Adipocyte (in vitro differentiated cells): ENCODE results near the gene PCDH18.
"Not testable (repeated sequence)": the region's sequence is repeated elsewhere in the genome, so short reads cannot be mapped to it uniquely, and the experiment has no call there.

Source experiments
- DNase-seq: peaks from one replicate; pipeline ENCODE4 v3.0.0-alpha.2; 2015; ENCODE audit warnings: low read depth
- H3K27me3 ChIP-seq: replicated peaks from 2 replicates; pipeline ENCODE4 v1.7.0; 2013; ENCODE audit warnings: mild to moderate bottlenecking, low read length, moderate library complexity; ENCODE audit not compliant: control insufficient read depth, insufficient read depth
- H3K36me3 ChIP-seq: 2 replicates; pipeline ENCODE4 v1.7.0; 2013; ENCODE audit warnings: low read length, mild to moderate bottlenecking, moderate library complexity; ENCODE audit not compliant: control insufficient read depth, insufficient read depth, severe bottlenecking
- H3K4me1 ChIP-seq: 2 replicates; pipeline ENCODE4 v1.7.0; 2013; ENCODE audit warnings: mild to moderate bottlenecking, low read length, moderate library complexity; ENCODE audit not compliant: control insufficient read depth, insufficient read depth
- H3K4me3 ChIP-seq: 2 replicates; pipeline ENCODE4 v1.7.0; 2013; ENCODE audit warnings: mild to moderate bottlenecking, low read length, moderate library complexity
- H3K9ac ChIP-seq: 2 replicates; pipeline ENCODE4 v1.7.0; 2013; ENCODE audit warnings: mild to moderate bottlenecking, low read length, moderate library complexity
- H3K9me3 ChIP-seq: 2 replicates; pipeline ENCODE4 v1.7.0; 2013; ENCODE audit warnings: mild to moderate bottlenecking, low read length, moderate library complexity; ENCODE audit not compliant: control insufficient read depth

PCDH18 gene

DNA sequence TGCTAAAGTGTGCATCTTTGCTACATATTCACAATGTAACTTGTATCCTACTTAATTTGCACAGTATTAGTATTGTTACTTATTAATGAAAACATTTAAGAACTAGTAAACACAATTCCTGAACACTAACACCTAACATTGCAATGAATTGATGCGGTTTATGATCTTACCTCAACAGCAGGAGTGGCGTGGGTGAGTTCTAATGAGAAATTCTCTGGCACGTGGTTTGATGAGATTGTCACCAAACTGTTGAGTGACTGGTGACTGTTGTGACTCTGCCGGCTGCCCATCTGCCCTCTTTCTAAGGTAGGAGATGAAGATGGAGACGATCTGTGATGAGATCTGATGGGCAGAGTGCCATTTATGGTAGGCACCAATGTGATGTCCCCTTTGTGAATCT lies 2.9 kb downstream of the PCDH18 start:
- H3K4me1 ChIP-seq, result peaks cover 37% of the 10 kb centered on the region
- no peaks in the 10 kb centered on the region for H3K27me3 ChIP-seq
- peak; percentile 31 for DNase-seq
- H3K4me3 ChIP-seq, result peak overlapping the region; percentile 97
- no peaks in the 10 kb centered on the region for H3K9me3 ChIP-seq
- H3K9ac ChIP-seq, result peak overlapping the region; percentile 96
- peaks cover 62% of the 10 kb centered on the region for H3K36me3 ChIP-seq

- Histone ChIP-seq H3K4me3 (peak overlapping the region; percentile 97), H3K4me1 (peaks cover 38% of the 10 kb centered on the region), H3K9me3 (no peaks in the 10 kb centered on the region), H3K9ac (peak overlapping the region; percentile 96), H3K27me3 (no peaks in the 10 kb centered on the region), H3K36me3 (peaks cover 69% of the 10 kb centered on the region)
- DNase-seq, result peak; percentile 27
Observed at GRCh38 chr4:137528673-137529072, 3.6 kb downstream of the PCDH18 start.

DNA sequence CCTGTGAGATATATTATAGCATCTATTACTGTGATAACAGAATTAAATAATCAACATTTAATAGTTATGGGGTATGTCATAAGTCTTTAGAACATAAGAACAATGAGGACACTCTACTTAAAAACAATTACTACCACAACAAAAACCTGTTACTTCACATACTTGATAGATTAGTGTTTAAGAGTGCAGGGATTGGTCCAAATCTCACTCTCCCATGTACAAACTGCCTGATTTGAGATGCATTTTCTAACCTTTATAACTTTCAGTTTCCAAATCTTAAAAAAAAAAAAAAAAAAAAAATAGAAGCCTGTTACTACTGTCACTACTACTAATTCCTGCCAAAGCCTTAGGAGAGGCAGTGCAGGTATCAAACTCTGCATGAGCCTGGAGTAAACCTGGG lies 5.6 kb downstream of the PCDH18 start:
- DNase-seq, result no peak
- Histone ChIP-seq H3K36me3 (peaks cover 89% of the 10 kb centered on the region), H3K9ac (peak overlapping the region; percentile 96), H3K4me3 (peak overlapping the region; percentile 97), H3K4me1 (peaks cover 53% of the 10 kb centered on the region), H3K9me3 (no peaks in the 10 kb centered on the region), H3K27me3 (no peaks in the 10 kb centered on the region)

DNA sequence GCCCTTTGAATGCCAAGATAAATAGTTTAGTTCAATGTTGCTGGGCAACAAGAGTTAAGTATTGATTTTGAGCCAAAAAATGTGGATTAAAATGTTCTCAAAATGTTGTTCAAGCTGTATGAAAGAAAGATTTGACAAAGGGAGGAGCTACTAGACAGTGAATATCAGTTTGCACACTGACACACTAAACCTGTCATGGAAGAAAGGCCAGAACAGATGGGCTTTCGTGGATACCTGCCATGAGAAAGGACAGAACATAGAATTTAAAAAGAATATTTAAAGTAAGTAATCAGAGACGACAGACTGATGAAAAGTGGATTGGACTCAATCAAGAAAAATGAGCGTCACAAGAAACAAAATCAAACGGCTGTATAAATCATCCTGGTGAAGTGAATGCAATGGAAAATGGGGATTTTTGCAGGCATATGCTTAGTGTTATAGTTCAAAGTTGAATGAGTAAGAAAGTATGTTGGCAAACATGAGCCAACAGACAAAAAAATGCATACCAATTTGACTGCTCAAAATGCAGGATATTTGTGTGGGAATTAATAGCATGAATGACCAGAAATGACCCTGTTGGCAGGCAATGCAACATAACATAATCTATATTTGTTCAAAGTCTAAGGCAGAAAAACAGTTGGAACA lies 7.4 kb downstream of the PCDH18 start:
- H3K9me3 ChIP-seq, result no peaks in the 10 kb centered on the region
- peak overlapping the region; percentile 96 for H3K9ac ChIP-seq
- no peaks in the 10 kb centered on the region for H3K27me3 ChIP-seq
- peaks cover 98% of the 10 kb centered on the region for H3K36me3 ChIP-seq
- peak overlapping the region; percentile 97 for H3K4me3 ChIP-seq
- H3K4me1 ChIP-seq, result peaks cover 59% of the 10 kb centered on the region
- peak; percentile 65 for DNase-seq

- H3K27me3 ChIP-seq, result no peaks in the 10 kb centered on the region
- no peak for DNase-seq
- H3K9me3 ChIP-seq, result no peaks in the 10 kb centered on the region
- no peak overlapping the region for H3K4me3 ChIP-seq
- H3K9ac ChIP-seq, result peak overlapping the region; percentile 31
- H3K36me3 ChIP-seq, result peaks cover 86% of the 10 kb centered on the region
- H3K4me1 ChIP-seq, result peaks cover 72% of the 10 kb centered on the region
Observed at GRCh38 chr4:137523329-137523728, 9.0 kb downstream of the PCDH18 start.

GRCh38 chr4:137521053-137521452 lies 11.2 kb downstream of the PCDH18 start:
- no peaks in the 10 kb centered on the region for H3K27me3 ChIP-seq

DNA sequence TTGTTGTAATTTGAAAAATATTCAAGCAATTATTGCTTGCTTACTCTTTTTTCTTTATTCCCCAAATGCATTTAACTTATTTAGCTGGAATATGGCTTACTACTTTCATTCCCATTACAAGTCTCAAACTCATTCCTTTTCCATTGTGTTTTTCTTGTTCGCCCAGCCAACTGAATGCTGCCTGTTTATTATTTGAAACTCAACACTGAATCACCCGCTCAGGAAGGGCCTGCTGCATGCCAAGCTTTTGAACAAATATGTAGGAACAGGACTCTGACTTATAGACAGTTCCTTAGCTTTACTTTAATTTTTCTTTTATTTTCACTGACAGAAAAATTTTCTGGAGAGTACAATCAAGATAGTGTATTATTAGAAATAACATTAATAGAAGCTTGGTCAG lies 12.9 kb downstream of the PCDH18 start:
- Histone ChIP-seq H3K9ac (peak overlapping the region; percentile 61), H3K4me1 (peaks cover 48% of the 10 kb centered on the region), H3K4me3 (no peak overlapping the region), H3K9me3 (no peaks in the 10 kb centered on the region), H3K36me3 (peaks cover 49% of the 10 kb centered on the region), H3K27me3 (no peaks in the 10 kb centered on the region)
- peak; percentile 81 for DNase-seq

More at GRCh38 chr4:137521053-137521452, 11.2 kb downstream of the PCDH18 start:
- H3K4me3 ChIP-seq, result no peak overlapping the region
- H3K9me3 ChIP-seq, result no peaks in the 10 kb centered on the region
- no peak for DNase-seq
- peaks cover 56% of the 10 kb centered on the region for H3K4me1 ChIP-seq
- no peak overlapping the region for H3K9ac ChIP-seq
- H3K36me3 ChIP-seq, result peaks cover 64% of the 10 kb centered on the region

GRCh38 chr4:137517323-137517722 lies 15.0 kb downstream of the PCDH18 start:
- H3K27me3 ChIP-seq, DNase-seq, H3K9me3 ChIP-seq, H3K9ac ChIP-seq, H3K4me3 ChIP-seq: not testable (repeated sequence)
- H3K4me1 ChIP-seq, result peaks cover 29% of the 10 kb centered on the region
- peaks cover 28% of the 10 kb centered on the region for H3K36me3 ChIP-seq

DNA sequence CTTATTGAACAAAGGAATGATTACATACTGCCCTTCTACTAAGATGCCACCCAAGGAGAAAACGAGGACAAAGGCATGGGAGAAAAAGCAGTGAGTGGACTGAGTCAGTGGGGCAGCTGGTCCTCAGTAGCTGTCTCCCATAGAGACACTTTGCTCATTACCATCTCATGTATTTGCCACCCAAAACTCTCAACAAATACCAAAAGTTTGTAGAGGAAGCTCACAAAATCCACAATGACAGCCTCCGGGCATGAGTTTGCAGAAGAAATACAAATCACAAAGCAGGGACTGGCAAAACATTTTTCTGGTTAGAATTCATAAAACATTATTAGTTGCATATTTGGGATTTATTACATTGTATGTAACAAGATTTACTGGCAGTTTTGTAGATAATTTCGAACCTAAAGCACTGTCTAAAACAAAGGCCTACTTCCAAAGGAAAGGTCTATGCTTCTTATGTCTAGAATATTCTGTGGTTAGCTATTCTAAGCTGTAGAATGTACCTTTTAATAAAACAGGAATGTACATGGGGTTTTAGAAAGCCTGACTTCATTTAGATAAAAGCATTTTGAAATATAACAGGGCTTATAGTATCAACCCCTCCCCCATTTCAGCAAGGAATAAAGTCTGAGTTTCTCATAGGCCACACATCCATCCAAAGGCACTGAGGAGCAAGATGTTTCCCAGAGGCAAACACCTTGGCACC lies 17.7 kb downstream of the PCDH18 start:
- Histone ChIP-seq H3K4me3 (no peak overlapping the region), H3K27me3 (no peaks in the 10 kb centered on the region), H3K9ac (no peak overlapping the region), H3K9me3 (no peaks in the 10 kb centered on the region), H3K36me3 (peaks cover under 1% of the 10 kb centered on the region), H3K4me1 (peaks cover 38% of the 10 kb centered on the region)
- peak; percentile 74 for DNase-seq

DNA sequence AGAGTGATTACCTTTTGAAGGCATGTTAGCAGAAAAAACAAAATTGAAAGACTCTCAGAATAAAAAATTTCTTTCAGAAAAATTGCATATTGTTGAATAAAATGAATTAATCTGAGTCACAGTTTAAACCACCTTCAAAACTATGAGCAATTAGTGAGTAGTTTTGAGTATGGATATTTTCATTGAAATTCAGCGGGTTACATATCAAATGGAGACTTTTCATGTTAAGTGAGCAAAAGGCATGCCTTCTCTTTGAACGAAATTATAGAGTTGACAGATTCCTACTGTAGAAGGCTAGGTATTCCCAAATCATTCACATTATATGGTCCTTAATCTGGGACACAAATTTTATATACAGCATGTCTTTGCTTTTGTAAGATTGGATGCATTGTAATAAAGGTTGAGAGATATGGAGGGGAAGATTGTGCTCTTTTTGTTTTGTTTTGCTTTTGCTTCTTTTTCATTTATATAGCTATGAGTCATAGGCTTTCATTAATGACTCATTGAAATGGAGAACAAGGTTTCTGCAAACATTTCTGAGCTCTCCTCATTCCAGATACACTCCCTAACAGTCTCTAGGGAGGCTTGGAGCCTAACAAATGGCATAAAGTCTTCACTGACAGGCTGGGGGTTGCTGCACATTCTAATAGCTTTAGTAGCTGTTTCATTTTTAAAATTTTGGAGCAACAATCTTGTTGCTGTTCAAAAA lies 21.6 kb downstream of the PCDH18 start:
- peak; percentile 95 for DNase-seq
- peak overlapping the region; percentile 81 for H3K4me3 ChIP-seq

GRCh38 chr4:137509855-137510282 lies 22.4 kb downstream of the PCDH18 start:
- Histone ChIP-seq H3K27me3 (no peaks in the 10 kb centered on the region), H3K36me3 (no peaks in the 10 kb centered on the region), H3K9me3 (no peaks in the 10 kb centered on the region), H3K4me3 (peak overlapping the region; percentile 81), H3K9ac (peak overlapping the region; percentile 81), H3K4me1 (peaks cover 26% of the 10 kb centered on the region)
- DNase-seq, result peak; percentile 1

More for the DNA sequence above, 21.6 kb downstream of the PCDH18 start:
- no peaks in the 10 kb centered on the region for H3K36me3 ChIP-seq
- H3K9me3 ChIP-seq, result no peaks in the 10 kb centered on the region
- H3K27me3 ChIP-seq, result no peaks in the 10 kb centered on the region
- peaks cover 29% of the 10 kb centered on the region for H3K4me1 ChIP-seq
- peak overlapping the region; percentile 81 for H3K9ac ChIP-seq
